ENCODE measurements around the gene BEGAIN.

DNA sequence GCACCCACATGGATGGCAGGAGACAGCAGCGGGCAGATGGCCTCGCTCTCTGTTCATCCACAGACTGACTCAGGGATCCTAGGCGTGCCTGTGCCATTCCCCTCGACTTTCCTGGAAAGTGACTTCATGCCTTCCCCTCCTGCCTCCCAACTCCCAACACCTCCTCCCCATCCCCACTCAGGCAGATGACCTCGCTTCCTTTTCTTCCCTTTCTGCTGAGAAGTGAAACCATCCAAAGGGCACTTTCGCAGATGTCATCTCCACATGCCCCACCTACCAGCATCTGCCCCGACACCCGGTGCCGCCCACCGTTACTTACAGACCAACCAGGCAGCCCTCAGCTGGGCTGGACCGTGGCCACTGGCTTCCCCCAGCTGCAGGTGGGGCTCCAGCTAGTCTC, 29.6 kb downstream of the BEGAIN start:
- TF ChIP-seq POLR2A (IDR thresholded peaks at IDR 0.05) = no peak
- TF ChIP-seq, protein P1, sequence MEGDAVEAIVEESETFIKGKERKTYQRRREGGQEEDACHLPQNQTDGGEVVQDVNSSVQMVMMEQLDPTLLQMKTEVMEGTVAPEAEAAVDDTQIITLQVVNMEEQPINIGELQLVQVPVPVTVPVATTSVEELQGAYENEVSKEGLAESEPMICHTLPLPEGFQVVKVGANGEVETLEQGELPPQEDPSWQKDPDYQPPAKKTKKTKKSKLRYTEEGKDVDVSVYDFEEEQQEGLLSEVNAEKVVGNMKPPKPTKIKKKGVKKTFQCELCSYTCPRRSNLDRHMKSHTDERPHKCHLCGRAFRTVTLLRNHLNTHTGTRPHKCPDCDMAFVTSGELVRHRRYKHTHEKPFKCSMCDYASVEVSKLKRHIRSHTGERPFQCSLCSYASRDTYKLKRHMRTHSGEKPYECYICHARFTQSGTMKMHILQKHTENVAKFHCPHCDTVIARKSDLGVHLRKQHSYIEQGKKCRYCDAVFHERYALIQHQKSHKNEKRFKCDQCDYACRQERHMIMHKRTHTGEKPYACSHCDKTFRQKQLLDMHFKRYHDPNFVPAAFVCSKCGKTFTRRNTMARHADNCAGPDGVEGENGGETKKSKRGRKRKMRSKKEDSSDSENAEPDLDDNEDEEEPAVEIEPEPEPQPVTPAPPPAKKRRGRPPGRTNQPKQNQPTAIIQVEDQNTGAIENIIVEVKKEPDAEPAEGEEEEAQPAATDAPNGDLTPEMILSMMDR (IDR thresholded peaks at IDR 0.05) = no peak

Data from esophagus squamous epithelium (tissue), 4 donors.